ENCODE measurements around the gene KCMF1.

The KCMF1 gene

GRCh38 chr2:84970868-84971509 lies at the start of gene KCMF1:
KCMF1 (plus strand) TSS chr2:84971161; CDS start chr2:84971452, 291 bp downstream.
- peak; percentile 55 to 81 for DNase-seq (ENCODE audit: low read depth in 2 of 2)
- peak within 1 kb of the TSS; percentile 79 to 82 for H3K4me3 ChIP-seq (replicated peaks in 1 of 2; ENCODE audit: low read depth in 2 of 2, low read length in 2 of 2)
- TF ChIP-seq CTCF (IDR thresholded peaks at IDR 0.05; ENCODE audit: low read depth, low read length) = no peak

GRCh38 chr2:84923009-84923408 lies 48.0 kb upstream of the KCMF1 start:
- no peak for DNase-seq (ENCODE audit: low read depth in 2 of 2)
- no peak overlapping the region for H3K4me3 ChIP-seq (replicated peaks in 1 of 2; ENCODE audit: low read depth in 2 of 2, low read length in 2 of 2)
- no peak for TF ChIP-seq CTCF (IDR thresholded peaks at IDR 0.05; ENCODE audit: low read depth, low read length)

GRCh38 chr2:84924173-84925106 lies 46.5 kb upstream of the KCMF1 start:
- TF ChIP-seq CTCF (IDR thresholded peaks at IDR 0.05; ENCODE audit: low read depth, low read length) = no peak
- peak; percentile 71 to 85 for DNase-seq (ENCODE audit: low read depth in 2 of 2)
- no peak overlapping the region for H3K4me3 ChIP-seq (replicated peaks in 1 of 2; ENCODE audit: low read depth in 2 of 2, low read length in 2 of 2)

- H3K4me3 ChIP-seq (replicated peaks in 1 of 2; ENCODE audit: low read depth in 2 of 2, low read length in 2 of 2) = no peak overlapping the region
Measured at GRCh38 chr2:84925336-84925723, 45.6 kb upstream of the KCMF1 start.

DNA sequence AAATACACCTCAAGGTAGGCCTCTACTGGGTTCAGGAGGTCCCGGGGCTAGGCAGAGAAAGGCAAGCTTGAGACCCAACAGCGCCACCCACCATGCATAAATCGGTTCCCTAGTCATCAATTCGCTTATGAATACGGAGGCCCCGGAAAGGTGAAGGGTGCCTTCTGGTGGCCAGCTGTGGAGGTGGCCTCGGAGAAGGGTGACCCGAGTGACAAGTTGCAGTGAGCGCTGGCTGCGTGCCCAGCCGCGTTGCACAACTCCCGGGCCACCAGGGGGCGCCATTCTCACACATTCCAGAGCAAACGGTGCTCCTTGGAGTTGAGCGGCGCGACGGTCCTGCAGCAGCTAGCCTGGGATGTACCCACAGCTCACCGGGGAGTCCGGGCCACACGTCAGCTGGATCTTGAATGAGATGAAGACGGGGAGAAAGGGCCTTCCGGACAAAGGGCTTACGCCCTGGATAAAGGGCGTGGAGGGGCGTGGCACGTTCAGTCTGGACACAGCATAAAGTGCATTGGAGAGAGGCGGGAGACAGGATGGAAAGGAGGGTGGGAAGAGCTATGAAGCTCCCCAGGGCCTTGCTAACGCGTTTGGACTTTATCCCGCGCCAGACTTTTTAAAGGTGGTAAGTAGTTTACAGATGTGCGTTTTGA lies 45.1 kb upstream of the KCMF1 start:
- peak; percentile 88 for TF ChIP-seq CTCF (IDR thresholded peaks at IDR 0.05; ENCODE audit: low read depth, low read length)
- peak overlapping the region; percentile 41 to 50 for H3K4me3 ChIP-seq (replicated peaks in 1 of 2; ENCODE audit: low read depth in 2 of 2, low read length in 2 of 2)
- peak; percentile 91 to 95 for DNase-seq (ENCODE audit: low read depth in 2 of 2)

More at GRCh38 chr2:84925336-84925723, 45.6 kb upstream of the KCMF1 start:
- no peak for DNase-seq (ENCODE audit: low read depth in 2 of 2)
- no peak for TF ChIP-seq CTCF (IDR thresholded peaks at IDR 0.05; ENCODE audit: low read depth, low read length)

GRCh38 chr2:84927275-84927627 lies 43.7 kb upstream of the KCMF1 start:
- H3K4me3 ChIP-seq (replicated peaks in 1 of 2; ENCODE audit: low read depth in 2 of 2, low read length in 2 of 2) = no peak overlapping the region
- no peak for TF ChIP-seq CTCF (IDR thresholded peaks at IDR 0.05; ENCODE audit: low read depth, low read length)
- DNase-seq (ENCODE audit: low read depth in 2 of 2) = no peak
